IMR-90 (cell line): ENCODE results near the gene DPM1. TPM values are rescaled to one million over a fixed set of nuclear protein-coding genes. Genes with fewer than 3 reads are reported as not detected.

Source experiments
- ATAC-seq: fragments of 200-7000 bp; cut with Tn5 transposase; 2 replicates; pipeline ENCODE4 v1.9.1; 2020; ENCODE audit warnings: low read depth, mild to moderate bottlenecking, moderate library complexity
- BruUV-seq: library from RNA; stranded (reverse); fragments of 400-500 nt; replicated peaks from 2 replicates; lab custom pipeline; 2021; lab: Mats Ljungman, UMichigan
- CTCF ChIA-PET: fragments of 300-600 bp; formaldehyde crosslinking; extraction: SDS; loops from one replicate; lab custom pipeline; 2021; ENCODE audit warnings: antibody characterized with exemption; lab: Yijun Ruan, JAX
- POLR2A ChIA-PET: fragments of 300-600 bp; sonication (Branson Sonifier 250); formaldehyde crosslinking; loops from one replicate; lab custom pipeline; 2022; ENCODE audit warnings: antibody characterized with exemption; ENCODE audit not compliant: unreplicated experiment; lab: Charles Lee
- DNase-seq: peaks from one replicate; pipeline ENCODE4 v3.0.0; 2013
- H2AFZ ChIP-seq: replicated peaks from 2 replicates; pipeline ENCODE3; 2013; ENCODE audit warnings: low read length, mild to moderate bottlenecking; ENCODE audit not compliant: poor library complexity
- H2AK5ac ChIP-seq: 2 replicates; pipeline ENCODE4 v1.6.1; 2013; ENCODE audit warnings: low read depth, low read length, inconsistent platforms
- H2AK9ac ChIP-seq: replicated peaks from 2 replicates; pipeline ENCODE3; 2013; ENCODE audit warnings: mild to moderate bottlenecking, low read depth, low read length, moderate library complexity; ENCODE audit not compliant: poor library complexity
- H2BK120ac ChIP-seq: 2 replicates; pipeline ENCODE4 v1.6.1; 2013; ENCODE audit warnings: low read depth, low read length, inconsistent platforms
- H2BK15ac ChIP-seq: 3 replicates; pipeline ENCODE4 v1.6.1; 2013; ENCODE audit warnings: low read depth, low read length, inconsistent platforms
- H2BK20ac ChIP-seq: 2 replicates; pipeline ENCODE4 v1.6.1; 2013; ENCODE audit warnings: low read depth, mild to moderate bottlenecking, inconsistent platforms, low read length, moderate library complexity
- H2BK5ac ChIP-seq: 2 replicates; pipeline ENCODE4 v1.6.1; 2013; ENCODE audit warnings: mild to moderate bottlenecking, low read depth, low read length, inconsistent platforms; ENCODE audit not compliant: poor library complexity, severe bottlenecking
- H3K14ac ChIP-seq: replicated peaks from 2 replicates; pipeline ENCODE4 v1.6.1; 2013; ENCODE audit warnings: low read depth, low read length, inconsistent platforms
- H3K18ac ChIP-seq: 2 replicates; pipeline ENCODE4 v1.6.1; 2013; ENCODE audit warnings: low read depth, low read length, control low read depth
- H3K23ac ChIP-seq: 2 replicates; pipeline ENCODE4 v1.6.1; 2013; ENCODE audit warnings: low read depth, low read length, inconsistent platforms
- H3K27ac ChIP-seq: 2 replicates; pipeline ENCODE4 v1.5.1; 2013; ENCODE audit warnings: mild to moderate bottlenecking, control low read depth, low read length; ENCODE audit not compliant: insufficient read depth
- H3K27me3 ChIP-seq: 2 replicates; pipeline ENCODE4 v1.6.1; 2013; ENCODE audit warnings: low read length; ENCODE audit not compliant: control insufficient read depth, insufficient read depth
- H3K36me3 ChIP-seq: 2 replicates; pipeline ENCODE4 v1.6.1; 2013; ENCODE audit warnings: low read length, mixed read lengths; ENCODE audit not compliant: control insufficient read depth, insufficient read depth
- H3K4ac ChIP-seq: 2 replicates; pipeline ENCODE4 v1.6.1; 2013; ENCODE audit warnings: low read depth, low read length, inconsistent platforms
- H3K4me1 ChIP-seq: 2 replicates; pipeline ENCODE4 v1.6.1; 2013; ENCODE audit warnings: low read length, mixed read lengths; ENCODE audit not compliant: control insufficient read depth, insufficient read depth
- H3K4me2 ChIP-seq: 2 replicates; pipeline ENCODE4 v1.6.1; 2013; ENCODE audit warnings: low read depth, mild to moderate bottlenecking, control low read depth, low read length, moderate library complexity
- H3K4me3 ChIP-seq: 2 replicates; pipeline ENCODE4 v1.5.1; 2013; ENCODE audit warnings: low read depth, mild to moderate bottlenecking, control low read depth, low read length, moderate library complexity; ENCODE audit not compliant: insufficient read depth
- H3K56ac ChIP-seq: 2 replicates; pipeline ENCODE4 v1.6.1; 2013; ENCODE audit warnings: low read length, inconsistent platforms; ENCODE audit not compliant: insufficient read depth; ENCODE audit errors: extremely low read depth
- H3K79me1 ChIP-seq, 2 experiments: 2 replicates each; pipeline ENCODE4 v1.6.1; 2013; ENCODE audit warnings: low read length in 2 of 2, inconsistent platforms in 1 of 2, low read depth in 1 of 2
- H3K9ac ChIP-seq: 2 replicates; pipeline ENCODE4 v1.6.1; 2013; ENCODE audit warnings: low read depth, low read length, control low read depth
- H3K9me1 ChIP-seq: 2 replicates; pipeline ENCODE4 v1.6.1; 2013; ENCODE audit warnings: low read length, inconsistent platforms; ENCODE audit not compliant: insufficient read depth
- H3K9me3 ChIP-seq: 2 replicates; pipeline ENCODE4 v1.6.1; 2013; ENCODE audit warnings: low read length; ENCODE audit not compliant: control insufficient read depth, insufficient read depth
- H4K20me1 ChIP-seq: 2 replicates; pipeline ENCODE4 v1.6.1; 2013; ENCODE audit warnings: low read length, inconsistent platforms; ENCODE audit not compliant: insufficient read depth
- H4K5ac ChIP-seq: 2 replicates; pipeline ENCODE4 v1.6.1; 2013; ENCODE audit warnings: mild to moderate bottlenecking, low read depth, low read length, control low read depth
- H4K8ac ChIP-seq, 2 experiments: 2 replicates each; pipeline ENCODE4 v1.6.1; 2013; ENCODE audit warnings: low read depth in 2 of 2, low read length in 2 of 2, control low read depth in 1 of 2, inconsistent platforms in 1 of 2
- H4K91ac ChIP-seq: 2 replicates; pipeline ENCODE4 v1.6.1; 2013; ENCODE audit warnings: low read depth, low read length, inconsistent platforms; ENCODE audit not compliant: insufficient read depth
- BHLHE40 ChIP-seq: fragments of 150-350 bp; IDR thresholded peaks from 2 replicates; pipeline ENCODE4 v1.6.1; 2016; ENCODE audit warnings: mild to moderate bottlenecking, low read depth, low read length
- CEBPB ChIP-seq: IDR thresholded peaks from 2 replicates; pipeline ENCODE4 v1.6.1; 2012; ENCODE audit warnings: low read depth, low read length, improper control_type of control experiment
- CTCF ChIP-seq: conservative IDR thresholded peaks from 2 replicates; pipeline ENCODE4 v1.5.1; 2012; ENCODE audit warnings: mild to moderate bottlenecking, low read depth, low read length, improper control_type of control experiment
- ELK1 ChIP-seq: fragments of 150-350 bp; IDR thresholded peaks from 2 replicates; pipeline ENCODE4 v1.6.1; 2016; ENCODE audit warnings: low read depth, mild to moderate bottlenecking, low read length, moderate library complexity, borderline replicate concordance
- FOS ChIP-seq: fragments of 150-350 bp; IDR thresholded peaks from 2 replicates; pipeline ENCODE4 v1.6.1; 2016; ENCODE audit warnings: low read depth, low read length
- MAZ ChIP-seq: IDR thresholded peaks from 2 replicates; pipeline ENCODE4 v1.6.1; 2012; ENCODE audit warnings: low read depth, mild to moderate bottlenecking, low read length, improper control_type of control experiment, moderate library complexity, borderline replicate concordance
- NFE2L2 ChIP-seq: fragments of 150-350 bp; IDR thresholded peaks from 2 replicates; pipeline ENCODE4 v1.6.1; 2016; ENCODE audit warnings: low read depth, mild to moderate bottlenecking, low read length
- POLR2A ChIP-seq: IDR thresholded peaks from 2 replicates; pipeline ENCODE4 v1.6.1; 2012; ENCODE audit warnings: mild to moderate bottlenecking, low read depth, low read length
- RAD21 ChIP-seq: IDR thresholded peaks from 2 replicates; pipeline ENCODE4 v1.6.1; 2012; ENCODE audit warnings: low read length, improper control_type of control experiment
- RCOR1 ChIP-seq: IDR thresholded peaks from 2 replicates; pipeline ENCODE4 v1.6.1; 2012; ENCODE audit warnings: mild to moderate bottlenecking, low read length, improper control_type of control experiment; ENCODE audit not compliant: insufficient replicate concordance
- SMC3 ChIP-seq: fragments of 150-350 bp; IDR thresholded peaks from 2 replicates; pipeline ENCODE4 v1.6.1; 2016; ENCODE audit warnings: low read depth, mild to moderate bottlenecking, antibody characterized with exemption, low read length, moderate library complexity
- USF2 ChIP-seq: fragments of 150-350 bp; IDR thresholded peaks from 2 replicates; pipeline ENCODE4 v1.6.1; 2017; ENCODE audit warnings: mild to moderate bottlenecking, antibody characterized with exemption, low read length, low read depth
- WGBS, 2 experiments: methylation state at CpG; one replicate each; pipeline versions ENCODE4 v1.1.5 to v1.1.7; 2013; ENCODE audit warnings: missing lambda C conversion rate in 2 of 2; ENCODE audit not compliant: insufficient read length in 1 of 2; ENCODE audit errors: extremely low coverage in 2 of 2; 5-methylcytosine and 5-hydroxymethylcytosine counted together
- dilution Hi-C: fragments of 300-500 bp; cut with HindIII; formaldehyde crosslinking; loops from one replicate; pipeline ENCODE4 v1.14.3; 2018; ENCODE audit warnings: low sequenced_read_pairs; ENCODE audit not compliant: unreplicated experiment
- in situ Hi-C: fragments of 300-500 bp; cut with MboI; formaldehyde crosslinking; loops from 3 replicates; pipeline ENCODE4 v1.14.3; 2019; ENCODE audit warnings: low sequenced_read_pairs, inconsistent platforms, mixed read lengths
- intact Hi-C: fragments of 100-400 bp; cut with micrococcal nuclease; formaldehyde crosslinking; loops from 2 replicates; pipeline ENCODE4 v1.10.0; 2022
- polyA plus RNA-seq, 3 experiments: library from polyadenylated mRNA; depleted of rRNA; stranded (reverse); fragments of >200 nt; gene quantifications; 2 replicates each; pipeline ENCODE4 v1.2.3, GENCODE V29; 2012; ENCODE audit warnings: low replicate concordance in 1 of 3
- total RNA-seq: library from RNA; depleted of rRNA; stranded (reverse); fragments of >200 nt; gene quantifications from 2 replicates; pipeline ENCODE4 v1.2.3, GENCODE V29; 2012

DPM1 gene
- total and polyA plus RNA-seq, 2 of the 4 experiments (the other 2 are of a cell fraction) = 59.1 to 89.1 TPM

- H2BK15ac ChIP-seq = 0 out of 3 replicates have a peak overlapping the region, but pooled peaks have one; percentile 17
- H4K8ac ChIP-seq = peak overlapping the region; percentile 20 to 87; a peak in 3 of 4 replicates
- H2BK5ac ChIP-seq = peak overlapping the region; percentile 91
- no peaks in the 10 kb centered on the region for H3K27me3 ChIP-seq
- H3K9me1 ChIP-seq = peaks cover 11% of the 10 kb centered on the region
- DNase-seq (peak; percentile 97), ATAC-seq (peak; percentile 56)
- ChIA-PET CTCF (interaction anchor here (0.5 to 2.8 kb wide), 18 partner anchors 9 to 374 kb away, joined by 3 to 16 read pairs (median 4); partner anchors contain the start of gene BCAS4), POLR2A (interaction anchor here (1.1 kb wide), 1 partner anchor 139 kb away, joined by 4 read pairs; no protein-coding TSS in a partner anchor)
- peak overlapping the region; percentile 99 for H3K9ac ChIP-seq
- H4K20me1 ChIP-seq = peaks cover 57% of the 10 kb centered on the region
- H2AK9ac ChIP-seq = peak overlapping the region; percentile 94
- no peaks in the 10 kb centered on the region for H3K9me3 ChIP-seq
- peak overlapping the region; percentile 60 for H2AFZ ChIP-seq
- intact Hi-C loops = loop anchor here (1.0 kb wide), 2 partner anchors 111 to 135 kb away; no protein-coding TSS in a partner anchor
- peak overlapping the region; percentile 95 for H3K4me3 ChIP-seq
- peaks cover 18% of the 10 kb centered on the region for H3K4me1 ChIP-seq
- peak overlapping the region; percentile 13; the same call in 1 of the 2 replicates for H4K5ac ChIP-seq
- peak overlapping the region; percentile 78 for H3K23ac ChIP-seq
- no TSS peak for BruUV-seq
- H3K14ac ChIP-seq = peak overlapping the region; percentile 100
- peak overlapping the region; percentile 82 for H3K4me2 ChIP-seq
- peak overlapping the region; percentile 71 for H2BK120ac ChIP-seq
- peak overlapping the region; percentile 94 for H3K27ac ChIP-seq
- H4K91ac ChIP-seq = peak overlapping the region; percentile 82
- peak overlapping the region; percentile 99 for H2AK5ac ChIP-seq
- in situ Hi-C loops = loop anchor here (5.0 kb wide), 1 partner anchor 117 kb away; no protein-coding TSS in a partner anchor
- dilution Hi-C loops = no loop called here
- peaks cover 4 to 32% of the 10 kb centered on the region in 2 experiments; a peak in 3 of 4 replicates for H3K79me1 ChIP-seq
- peak overlapping the region; percentile 98 for H3K4ac ChIP-seq
- no peak overlapping the region for H2BK20ac ChIP-seq
- H3K56ac ChIP-seq = peak overlapping the region; percentile 89
- H3K18ac ChIP-seq = peak overlapping the region; percentile 25
- 20% methylated on average over 3 of the region's 13 CpGs; no CpG with 5 or more reads in 1 of the 2 experiments for WGBS, 2 experiments
- peaks cover 10% of the 10 kb centered on the region for H3K36me3 ChIP-seq
- peak; percentile 25; the same call in 1 of the 2 replicates for TF ChIP-seq POLR2A
- peak; percentile 32 for TF ChIP-seq RCOR1
- TF ChIP-seq CEBPB = no peak
- no peak for TF ChIP-seq NFE2L2
- TF ChIP-seq BHLHE40 = peak; percentile 36; the same call in 1 of the 2 replicates
- TF ChIP-seq RAD21 = peak; percentile 81
- TF ChIP-seq CTCF = peak; percentile 99
- TF ChIP-seq SMC3 = peak; percentile 89
- TF ChIP-seq MAZ = peak; percentile 83
- no peak for TF ChIP-seq ELK1
- no peak for TF ChIP-seq FOS
- TF ChIP-seq USF2 = no peak
These were observed 28.8 kb downstream of the DPM1 start for GRCh38 chr20:50929299-50930138.
